ENCODE data around the gene TBC1D4. TPM values are rescaled to one million over a fixed set of nuclear protein-coding genes. Genes with fewer than 3 reads are reported as not detected.

TBC1D4 gene
- total RNA-seq, 1 donor from 2014 or later = 25.6 TPM

DNA sequence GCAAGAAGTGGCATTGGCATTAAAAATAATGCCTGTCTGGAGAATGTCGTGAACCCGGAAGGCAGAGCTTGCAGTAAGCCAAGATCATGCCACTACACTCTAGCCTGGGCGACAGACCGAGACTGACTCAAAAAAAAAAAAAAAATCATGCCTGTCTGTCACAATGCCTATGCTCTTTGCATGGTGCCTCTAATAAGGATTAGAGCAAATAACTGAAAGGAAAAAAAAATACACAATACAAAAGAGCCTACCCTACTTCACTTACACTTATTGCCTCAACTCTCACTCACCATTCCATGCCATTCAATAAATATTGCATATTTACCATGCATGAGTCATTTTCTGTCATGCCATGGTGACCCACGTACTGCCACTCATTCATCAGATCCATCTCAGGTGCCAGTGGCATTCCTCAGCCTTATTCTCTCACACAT, 49.1 kb downstream of the TBC1D4 start:
- Histone ChIP-seq H3K4me3 (ENCODE audit: insufficient read depth, low read depth, low read length) (no peak overlapping the region), H3K4me1 (ENCODE audit: insufficient read depth, low read length) (no peaks in the 10 kb centered on the region), H2AFZ (ENCODE audit: low read depth, low read length) (no peak overlapping the region), H3K36me3 (ENCODE audit: insufficient read depth, low read length) (no peaks in the 10 kb centered on the region), H3K79me2 (ENCODE audit: insufficient read depth, low read length) (peaks cover 19% of the 10 kb centered on the region), H3K9me3 (ENCODE audit: insufficient read depth, low read depth, low read length) (no peaks in the 10 kb centered on the region), H3K9ac (ENCODE audit: low read length) (no peak overlapping the region), H3K27ac (ENCODE audit: low read depth, low read length) (no peak overlapping the region), H3K27me3 (ENCODE audit: insufficient read depth, low read length) (no peaks in the 10 kb centered on the region), H3K4me2 (ENCODE audit: low read length) (no peak overlapping the region), H4K20me1 (ENCODE audit: insufficient read depth, low read length) (peaks cover 20% of the 10 kb centered on the region)
- H3K4me3 Mint-ChIP-seq (ENCODE audit: unreplicated experiment) = no peak overlapping the region
- H3K36me3 Mint-ChIP-seq (ENCODE audit: low read depth, unreplicated experiment) = peaks cover 2% of the 10 kb centered on the region
- TF ChIP-seq EZH2 (IDR thresholded peaks at IDR 0.05; ENCODE audit: insufficient read depth, low read length) = no peak
- TF ChIP-seq, protein P1, sequence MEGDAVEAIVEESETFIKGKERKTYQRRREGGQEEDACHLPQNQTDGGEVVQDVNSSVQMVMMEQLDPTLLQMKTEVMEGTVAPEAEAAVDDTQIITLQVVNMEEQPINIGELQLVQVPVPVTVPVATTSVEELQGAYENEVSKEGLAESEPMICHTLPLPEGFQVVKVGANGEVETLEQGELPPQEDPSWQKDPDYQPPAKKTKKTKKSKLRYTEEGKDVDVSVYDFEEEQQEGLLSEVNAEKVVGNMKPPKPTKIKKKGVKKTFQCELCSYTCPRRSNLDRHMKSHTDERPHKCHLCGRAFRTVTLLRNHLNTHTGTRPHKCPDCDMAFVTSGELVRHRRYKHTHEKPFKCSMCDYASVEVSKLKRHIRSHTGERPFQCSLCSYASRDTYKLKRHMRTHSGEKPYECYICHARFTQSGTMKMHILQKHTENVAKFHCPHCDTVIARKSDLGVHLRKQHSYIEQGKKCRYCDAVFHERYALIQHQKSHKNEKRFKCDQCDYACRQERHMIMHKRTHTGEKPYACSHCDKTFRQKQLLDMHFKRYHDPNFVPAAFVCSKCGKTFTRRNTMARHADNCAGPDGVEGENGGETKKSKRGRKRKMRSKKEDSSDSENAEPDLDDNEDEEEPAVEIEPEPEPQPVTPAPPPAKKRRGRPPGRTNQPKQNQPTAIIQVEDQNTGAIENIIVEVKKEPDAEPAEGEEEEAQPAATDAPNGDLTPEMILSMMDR (IDR thresholded peaks at IDR 0.05; ENCODE audit: insufficient read depth, low read depth, low read length) = no peak
- peaks cover 11% of the 10 kb centered on the region for H3K4me1 Mint-ChIP-seq (ENCODE audit: low read depth, unreplicated experiment)
- H3K9me3 Mint-ChIP-seq (ENCODE audit: unreplicated experiment) = no peaks in the 10 kb centered on the region
- H3K27ac Mint-ChIP-seq (ENCODE audit: unreplicated experiment) = peak overlapping the region; percentile 26
- DNase-seq (ENCODE audit: low read depth) (no peak), FAIRE-seq (no peak)
- no peaks in the 10 kb centered on the region for H3K27me3 Mint-ChIP-seq (ENCODE audit: low read depth, unreplicated experiment)

DNA sequence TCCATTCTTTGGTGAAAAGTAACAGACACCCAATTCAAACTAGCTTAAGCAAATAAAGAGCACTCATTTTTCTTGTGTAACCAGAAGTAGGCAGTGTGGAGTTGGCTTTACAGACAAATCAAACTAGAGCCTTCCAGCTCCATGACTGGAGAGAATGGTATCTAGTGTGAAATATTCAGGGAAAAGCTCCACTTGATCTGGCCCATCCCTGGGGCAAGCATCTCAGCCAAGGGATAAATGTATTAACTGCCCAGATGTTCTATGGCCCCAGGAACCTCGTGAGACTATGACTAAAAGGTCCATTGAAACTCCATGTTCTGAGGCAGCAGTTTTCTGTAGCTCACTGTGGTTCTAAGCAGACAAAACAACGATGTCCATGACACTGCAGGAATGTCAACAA, 49.9 kb downstream of the TBC1D4 start:
- Mint-ChIP-seq H3K36me3 (ENCODE audit: low read depth, unreplicated experiment) (peaks cover 2% of the 10 kb centered on the region), H3K27ac (ENCODE audit: unreplicated experiment) (no peak overlapping the region), H3K9me3 (ENCODE audit: unreplicated experiment) (no peaks in the 10 kb centered on the region), H3K4me3 (ENCODE audit: unreplicated experiment) (no peak overlapping the region), H3K27me3 (ENCODE audit: low read depth, unreplicated experiment) (no peaks in the 10 kb centered on the region), H3K4me1 (ENCODE audit: low read depth, unreplicated experiment) (peaks cover 9% of the 10 kb centered on the region)
- DNase-seq (ENCODE audit: low read depth) (no peak), FAIRE-seq (no peak)
- Histone ChIP-seq H4K20me1 (ENCODE audit: insufficient read depth, low read length) (peaks cover 20% of the 10 kb centered on the region), H3K79me2 (ENCODE audit: insufficient read depth, low read length) (peaks cover 17% of the 10 kb centered on the region), H3K4me1 (ENCODE audit: insufficient read depth, low read length) (no peaks in the 10 kb centered on the region), H3K36me3 (ENCODE audit: insufficient read depth, low read length) (no peaks in the 10 kb centered on the region), H2AFZ (ENCODE audit: low read depth, low read length) (no peak overlapping the region), H3K4me3 (ENCODE audit: insufficient read depth, low read depth, low read length) (no peak overlapping the region), H3K9ac (ENCODE audit: low read length) (no peak overlapping the region), H3K9me3 (ENCODE audit: insufficient read depth, low read depth, low read length) (no peaks in the 10 kb centered on the region), H3K27ac (ENCODE audit: low read depth, low read length) (no peak overlapping the region), H3K4me2 (ENCODE audit: low read length) (no peak overlapping the region), H3K27me3 (ENCODE audit: insufficient read depth, low read length) (no peaks in the 10 kb centered on the region)
- TF ChIP-seq, protein P1 (IDR thresholded peaks at IDR 0.05; ENCODE audit: insufficient read depth, low read depth, low read length) = no peak
- TF ChIP-seq EZH2 (IDR thresholded peaks at IDR 0.05; ENCODE audit: insufficient read depth, low read length) = no peak

DNA sequence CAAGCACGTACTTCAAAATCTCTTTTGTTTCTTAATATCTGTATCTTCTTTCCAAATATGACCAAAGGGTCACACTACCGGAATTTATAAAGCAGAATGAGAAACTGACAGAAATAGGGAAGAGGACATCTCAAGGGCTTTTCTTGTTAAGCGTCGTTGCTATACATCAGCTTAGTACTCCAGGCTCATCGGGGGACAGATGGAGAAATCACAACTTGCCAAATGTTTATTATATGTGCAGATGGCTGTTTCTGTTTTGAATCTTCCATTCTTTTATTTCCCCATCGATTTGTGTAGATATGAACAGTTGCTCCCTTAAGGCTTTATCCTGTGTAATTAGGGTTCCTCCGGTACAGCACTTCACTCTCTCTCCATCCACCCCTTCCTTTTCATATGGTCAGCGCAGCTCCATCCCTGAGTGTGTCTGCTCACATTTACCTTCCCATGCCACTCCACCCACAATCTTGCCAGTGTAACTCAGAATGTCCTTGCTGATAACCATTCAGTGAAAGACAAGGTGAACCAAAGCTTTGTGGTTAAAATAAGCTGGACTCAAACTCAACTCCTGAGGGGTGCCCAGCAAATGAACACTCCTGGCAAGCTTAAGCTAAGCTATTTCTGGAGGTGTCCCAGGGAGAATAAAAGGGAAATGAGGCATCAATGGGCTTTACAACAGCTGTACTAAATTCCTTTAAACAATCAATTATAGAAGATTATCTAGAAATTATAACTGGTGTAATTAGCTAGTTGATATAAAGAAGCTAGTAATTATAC, 51.3 kb downstream of the TBC1D4 start:
- peaks cover 19% of the 10 kb centered on the region for H3K79me2 ChIP-seq (ENCODE audit: insufficient read depth, low read length)
- Mint-ChIP-seq H3K4me3 (ENCODE audit: unreplicated experiment) (no peak overlapping the region), H3K36me3 (ENCODE audit: low read depth, unreplicated experiment) (peaks cover 2% of the 10 kb centered on the region), H3K27ac (ENCODE audit: unreplicated experiment) (no peak overlapping the region), H3K9me3 (ENCODE audit: unreplicated experiment) (no peaks in the 10 kb centered on the region), H3K27me3 (ENCODE audit: low read depth, unreplicated experiment) (no peaks in the 10 kb centered on the region), H3K4me1 (ENCODE audit: low read depth, unreplicated experiment) (peaks cover 9% of the 10 kb centered on the region)
- no peak overlapping the region for H2AFZ ChIP-seq (ENCODE audit: low read depth, low read length)
- no peak overlapping the region for H3K27ac ChIP-seq (ENCODE audit: low read depth, low read length)
- H3K4me1 ChIP-seq (ENCODE audit: insufficient read depth, low read length) = no peaks in the 10 kb centered on the region
- H3K36me3 ChIP-seq (ENCODE audit: insufficient read depth, low read length) = no peaks in the 10 kb centered on the region
- no peaks in the 10 kb centered on the region for H3K27me3 ChIP-seq (ENCODE audit: insufficient read depth, low read length)
- TF ChIP-seq, protein P1 (IDR thresholded peaks at IDR 0.05; ENCODE audit: insufficient read depth, low read depth, low read length) = no peak
- no peak for TF ChIP-seq EZH2 (IDR thresholded peaks at IDR 0.05; ENCODE audit: insufficient read depth, low read length)
- FAIRE-seq (no peak), DNase-seq (ENCODE audit: low read depth) (no peak)
- no peak overlapping the region for H3K4me3 ChIP-seq (ENCODE audit: insufficient read depth, low read depth, low read length)
- H3K9me3 ChIP-seq (ENCODE audit: insufficient read depth, low read depth, low read length) = no peaks in the 10 kb centered on the region
- peaks cover 20% of the 10 kb centered on the region for H4K20me1 ChIP-seq (ENCODE audit: insufficient read depth, low read length)
- H3K4me2 ChIP-seq (ENCODE audit: low read length) = no peak overlapping the region
- no peak overlapping the region for H3K9ac ChIP-seq (ENCODE audit: low read length)

All from astrocyte (in vitro differentiated cells and primary cell).